Activated CD8-positive, alpha-beta T cell treated with anti-CD3 and anti-CD28 coated beads for 36 hours (primary cell): ENCODE measurements around the gene ZNF608. TPM values are rescaled to one million over a fixed set of nuclear protein-coding genes. Genes with fewer than 3 reads are reported as not detected.

Source experiments
- ATAC-seq: fragments of 200-7000 bp; cut with Tn5 transposase; one replicate; pipeline ENCODE4 v1.10.0; 2021; ENCODE audit warnings: mild to moderate bottlenecking, moderate library complexity
- CTCF ChIA-PET: fragments of 350-600 bp; sonication (Branson Sonifier 250); formaldehyde crosslinking; loops from one replicate; lab custom pipeline; 2021; ENCODE audit warnings: antibody characterized with exemption; lab: Charles Lee
- POLR2A ChIA-PET: fragments of 350-600 bp; sonication (Branson Sonifier 250); formaldehyde crosslinking; loops from one replicate; lab custom pipeline; 2021; ENCODE audit warnings: antibody characterized with exemption; lab: Charles Lee
- DNase-seq: peaks from one replicate; pipeline ENCODE4 v3.0.0-alpha.2; 2020
- H3K27ac Mint-ChIP-seq: one replicate; pipeline ENCODE4 v1.8.0; 2021; ENCODE audit warnings: mild to moderate bottlenecking, mixed read lengths
- H3K27me3 Mint-ChIP-seq: one replicate; pipeline ENCODE4 v1.8.0; 2021; ENCODE audit warnings: mixed read lengths
- H3K36me3 Mint-ChIP-seq: one replicate; pipeline ENCODE4 v1.8.0; 2021; ENCODE audit warnings: low read depth, mixed read lengths
- H3K4me1 Mint-ChIP-seq: one replicate; pipeline ENCODE4 v1.8.0; 2021; ENCODE audit warnings: low read depth, mixed read lengths
- H3K4me3 Mint-ChIP-seq: one replicate; pipeline ENCODE4 v1.8.0; 2021; ENCODE audit warnings: mild to moderate bottlenecking, moderate library complexity, mixed read lengths
- H3K9me3 Mint-ChIP-seq: one replicate; pipeline ENCODE4 v1.8.0; 2021; ENCODE audit warnings: mixed read lengths
- intact Hi-C: fragments of 100-400 bp; cut with micrococcal nuclease; formaldehyde crosslinking; loops from one replicate; pipeline ENCODE4 v1.10.0; 2022
- total RNA-seq, 2 experiments: library from RNA; stranded (reverse); gene quantifications; one replicate each; pipeline ENCODE4 v1.2.3, GENCODE V29; 2021
- TF ChIP-seq, protein P1 (sequence below): fragments of 200-600 bp; IDR thresholded peaks from one replicate; pipeline ENCODE4 v1.8.0; 2022; ENCODE audit warnings: antibody characterized with exemption, mild to moderate bottlenecking

The ZNF608 gene
- total RNA-seq, 2 experiments from 2014 or later = not detected

DNA sequence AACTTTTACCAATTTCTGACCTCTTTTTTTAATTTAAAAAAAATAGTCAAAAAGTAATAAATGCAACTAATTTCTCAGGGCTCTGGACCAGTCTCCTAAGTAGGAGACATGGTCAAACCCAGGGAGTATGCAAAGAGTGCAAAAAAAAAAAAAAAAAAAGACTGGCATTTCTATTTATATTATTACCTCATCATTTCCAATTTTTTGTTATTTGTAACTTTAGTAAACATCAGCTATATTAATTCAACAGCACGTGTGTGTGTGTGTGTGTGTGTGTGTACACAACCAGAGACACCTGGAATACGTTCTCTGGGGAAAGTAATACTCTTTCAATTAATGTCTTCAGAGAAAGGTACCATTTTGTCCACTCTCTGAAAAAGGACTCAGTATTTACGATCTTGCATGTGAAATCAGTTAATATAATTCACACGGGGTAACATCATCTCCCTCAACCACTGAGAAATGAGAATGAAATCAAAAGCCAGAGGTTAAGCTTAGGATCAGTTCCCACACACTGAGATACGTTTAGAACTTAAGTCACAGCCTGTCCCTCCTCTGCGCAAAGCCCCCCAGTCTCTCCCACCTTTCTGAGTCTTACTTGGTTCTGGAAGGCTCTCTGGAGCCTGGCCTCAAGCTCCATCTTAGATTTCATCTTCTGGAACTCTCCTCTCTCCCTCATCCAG lies 21.9 kb downstream of the ZNF608 start:
- Mint-ChIP-seq H3K4me3 (no peak overlapping the region), H3K27ac (no peak overlapping the region), H3K36me3 (no peaks in the 10 kb centered on the region), H3K4me1 (no peaks in the 10 kb centered on the region), H3K9me3 (no peaks in the 10 kb centered on the region), H3K27me3 (no peaks in the 10 kb centered on the region)
- TF ChIP-seq, protein P1, sequence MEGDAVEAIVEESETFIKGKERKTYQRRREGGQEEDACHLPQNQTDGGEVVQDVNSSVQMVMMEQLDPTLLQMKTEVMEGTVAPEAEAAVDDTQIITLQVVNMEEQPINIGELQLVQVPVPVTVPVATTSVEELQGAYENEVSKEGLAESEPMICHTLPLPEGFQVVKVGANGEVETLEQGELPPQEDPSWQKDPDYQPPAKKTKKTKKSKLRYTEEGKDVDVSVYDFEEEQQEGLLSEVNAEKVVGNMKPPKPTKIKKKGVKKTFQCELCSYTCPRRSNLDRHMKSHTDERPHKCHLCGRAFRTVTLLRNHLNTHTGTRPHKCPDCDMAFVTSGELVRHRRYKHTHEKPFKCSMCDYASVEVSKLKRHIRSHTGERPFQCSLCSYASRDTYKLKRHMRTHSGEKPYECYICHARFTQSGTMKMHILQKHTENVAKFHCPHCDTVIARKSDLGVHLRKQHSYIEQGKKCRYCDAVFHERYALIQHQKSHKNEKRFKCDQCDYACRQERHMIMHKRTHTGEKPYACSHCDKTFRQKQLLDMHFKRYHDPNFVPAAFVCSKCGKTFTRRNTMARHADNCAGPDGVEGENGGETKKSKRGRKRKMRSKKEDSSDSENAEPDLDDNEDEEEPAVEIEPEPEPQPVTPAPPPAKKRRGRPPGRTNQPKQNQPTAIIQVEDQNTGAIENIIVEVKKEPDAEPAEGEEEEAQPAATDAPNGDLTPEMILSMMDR = no peak
- no peak for DNase-seq
- CTCF ChIA-PET = no interaction called here
- ATAC-seq = no peak
- POLR2A ChIA-PET = no interaction called here
- intact Hi-C loops = no loop called here

DNA sequence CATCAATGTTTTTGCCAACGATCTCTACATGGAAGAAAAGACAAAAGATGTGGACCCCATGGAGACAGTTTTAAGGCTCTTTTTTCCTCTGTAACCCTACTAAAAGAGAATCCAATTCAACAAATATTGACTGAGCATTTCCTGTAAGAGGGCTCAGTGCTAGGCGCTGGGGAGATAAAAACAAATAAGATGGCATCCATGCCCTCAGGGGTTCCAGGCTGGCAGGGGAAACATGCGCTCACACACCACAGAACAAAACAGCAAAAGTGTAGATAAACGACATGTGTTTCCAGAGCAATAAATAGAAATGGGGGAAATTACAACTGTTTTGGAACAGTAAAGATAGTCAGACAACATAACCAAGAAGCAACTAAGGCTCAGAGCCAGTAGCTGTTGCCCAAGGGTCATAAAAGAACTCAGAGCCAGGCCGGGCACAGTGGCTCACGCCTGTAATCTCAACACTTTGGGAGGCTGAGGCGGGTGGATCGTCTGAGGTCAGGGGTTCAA lies 25.2 kb downstream of the ZNF608 start:
- ATAC-seq (no peak), DNase-seq (no peak)
- Mint-ChIP-seq H3K27ac (no peak overlapping the region), H3K9me3 (no peaks in the 10 kb centered on the region), H3K36me3 (no peaks in the 10 kb centered on the region), H3K4me1 (no peaks in the 10 kb centered on the region), H3K4me3 (no peak overlapping the region), H3K27me3 (no peaks in the 10 kb centered on the region)
- CTCF ChIA-PET = no interaction called here
- intact Hi-C loops = no loop called here
- TF ChIP-seq, protein P1 = no peak
- POLR2A ChIA-PET = no interaction called here

DNA sequence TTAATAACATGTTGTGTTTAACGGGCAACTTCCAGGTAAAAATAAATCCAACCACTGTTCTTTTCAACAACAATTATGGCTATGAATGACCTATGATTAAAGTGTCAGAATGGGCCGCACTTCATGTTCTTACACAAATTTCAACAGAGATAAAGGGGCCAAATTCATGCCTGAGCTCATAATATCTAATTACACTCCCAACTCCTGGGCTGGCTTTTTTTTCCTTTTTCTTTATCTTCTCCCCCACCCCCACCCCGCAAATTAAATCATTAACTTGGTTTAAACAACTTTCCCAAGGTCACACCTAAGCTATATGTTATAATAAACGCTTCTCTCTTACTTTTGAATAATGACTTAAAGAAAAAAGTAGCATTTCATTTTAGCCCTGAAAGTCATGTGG lies 25.8 kb downstream of the ZNF608 start:
- Mint-ChIP-seq H3K27me3 (no peaks in the 10 kb centered on the region), H3K4me3 (no peak overlapping the region), H3K27ac (no peak overlapping the region), H3K9me3 (no peaks in the 10 kb centered on the region), H3K36me3 (no peaks in the 10 kb centered on the region), H3K4me1 (no peaks in the 10 kb centered on the region)
- TF ChIP-seq, protein P1 = no peak
- POLR2A ChIA-PET = no interaction called here
- CTCF ChIA-PET = no interaction called here
- no peak for ATAC-seq
- intact Hi-C loops = no loop called here
- no peak for DNase-seq

DNA sequence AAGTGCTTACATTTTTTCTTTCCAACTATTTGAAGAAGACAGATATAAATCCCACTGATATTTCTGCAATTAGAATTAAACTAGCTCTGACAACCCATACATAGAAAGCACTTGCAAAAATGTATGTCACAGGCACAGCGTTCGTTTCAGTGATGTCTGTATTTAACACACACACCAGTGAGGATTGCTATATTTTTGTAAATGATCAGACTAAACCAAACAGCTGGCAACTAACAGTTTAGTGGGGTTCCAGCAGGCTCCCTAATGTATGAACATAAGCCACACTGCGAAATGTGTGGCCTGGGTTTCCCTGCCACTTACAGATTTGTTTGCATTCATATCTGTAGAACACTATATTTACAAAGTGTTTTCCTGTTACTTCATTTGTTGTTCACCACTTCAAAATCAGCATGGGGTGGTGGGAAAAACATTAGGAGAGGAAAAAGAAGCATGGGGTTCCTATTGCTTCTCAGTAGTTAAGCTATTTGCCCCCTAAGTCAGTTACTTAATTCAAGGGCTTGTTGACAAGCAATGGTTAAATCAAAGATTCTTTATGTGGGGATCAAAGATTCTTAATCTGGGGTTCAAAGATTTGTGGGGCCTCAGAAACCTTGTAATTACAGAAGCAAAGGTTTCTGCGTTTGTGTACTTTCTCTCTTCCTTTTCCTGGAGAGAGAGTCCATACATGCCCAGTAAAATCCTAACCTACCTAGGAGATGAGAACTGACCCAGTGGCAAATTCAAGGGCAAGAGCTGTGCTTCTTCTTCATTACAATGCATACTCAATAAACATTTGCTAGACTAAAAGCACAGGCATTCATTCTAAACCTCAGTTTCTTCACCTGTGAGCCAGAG lies 27.1 kb downstream of the ZNF608 start:
- Mint-ChIP-seq H3K27ac (no peak overlapping the region), H3K4me3 (no peak overlapping the region), H3K27me3 (no peaks in the 10 kb centered on the region), H3K9me3 (no peaks in the 10 kb centered on the region), H3K36me3 (no peaks in the 10 kb centered on the region), H3K4me1 (no peaks in the 10 kb centered on the region)
- TF ChIP-seq, protein P1 = no peak
- POLR2A ChIA-PET = no interaction called here
- CTCF ChIA-PET = no interaction called here
- no peak for DNase-seq
- no peak for ATAC-seq
- intact Hi-C loops = no loop called here

DNA sequence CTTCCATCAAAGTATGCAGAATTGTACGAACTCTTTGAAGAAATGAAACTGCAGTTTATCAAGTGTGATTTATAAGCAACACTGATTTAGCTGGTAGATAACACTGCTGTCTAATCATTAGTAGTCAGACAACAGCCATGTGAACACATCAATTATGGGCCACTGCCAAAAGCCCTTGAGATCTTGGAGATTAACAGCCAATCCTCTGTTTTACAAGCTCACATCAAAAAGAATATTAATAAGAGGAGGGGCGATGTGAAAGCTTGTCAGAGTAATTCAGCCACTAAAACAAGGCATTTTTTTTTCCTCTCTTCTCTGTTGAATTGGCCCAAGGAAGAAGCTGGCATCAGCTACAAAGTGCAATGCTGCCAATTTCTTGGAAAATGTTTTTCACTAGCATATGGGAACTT lies 28.1 kb downstream of the ZNF608 start:
- Mint-ChIP-seq H3K9me3 (no peaks in the 10 kb centered on the region), H3K4me3 (no peak overlapping the region), H3K36me3 (no peaks in the 10 kb centered on the region), H3K4me1 (no peaks in the 10 kb centered on the region), H3K27me3 (no peaks in the 10 kb centered on the region), H3K27ac (no peak overlapping the region)
- TF ChIP-seq, protein P1 = no peak
- ATAC-seq (no peak), DNase-seq (no peak)
- intact Hi-C loops = no loop called here
- POLR2A ChIA-PET = no interaction called here
- CTCF ChIA-PET = no interaction called here
